Hematopoietic multipotent progenitor cell treated with erythropoietin and hydrocortisone succinate and interleukin-3 and kit ligand, for 8 days (in vitro differentiated cells): ENCODE measurements around the gene GABBR2.
A peak's percentile ranks its signal among the peaks of the same experiment; 100 is the strongest.

Source experiments
- DNase-seq: peaks from one replicate; pipeline ENCODE4 v3.0.0-alpha.2; 2015

Gene GABBR2

GRCh38 chr9:98391406-98391805 is 317.3 kb downstream of the GABBR2 start:
- no peak for DNase-seq

- DNase-seq: no peak
These were observed 323.0 kb downstream of the GABBR2 start for GRCh38 chr9:98385751-98386150.

DNA sequence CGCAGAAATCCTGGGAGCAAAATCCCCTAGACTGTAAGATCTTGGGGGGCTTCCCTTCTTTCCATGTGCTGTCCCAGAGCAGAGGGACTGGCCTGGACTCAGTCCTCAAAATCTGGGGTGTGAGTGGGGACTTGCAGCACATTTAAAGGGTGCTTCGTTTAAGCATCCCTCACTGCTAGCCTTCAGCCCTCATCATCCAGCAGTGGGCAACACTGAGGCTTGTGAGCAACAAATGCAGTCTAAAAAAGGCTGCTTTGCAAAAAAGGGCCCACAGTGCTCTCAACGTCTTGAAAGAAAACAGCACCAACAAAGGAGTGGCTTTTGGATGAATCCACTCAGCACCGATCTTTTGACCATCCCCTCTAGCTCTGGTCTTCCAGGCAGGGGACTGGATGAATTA is 325.0 kb downstream of the GABBR2 start:
- no peak for DNase-seq

DNA sequence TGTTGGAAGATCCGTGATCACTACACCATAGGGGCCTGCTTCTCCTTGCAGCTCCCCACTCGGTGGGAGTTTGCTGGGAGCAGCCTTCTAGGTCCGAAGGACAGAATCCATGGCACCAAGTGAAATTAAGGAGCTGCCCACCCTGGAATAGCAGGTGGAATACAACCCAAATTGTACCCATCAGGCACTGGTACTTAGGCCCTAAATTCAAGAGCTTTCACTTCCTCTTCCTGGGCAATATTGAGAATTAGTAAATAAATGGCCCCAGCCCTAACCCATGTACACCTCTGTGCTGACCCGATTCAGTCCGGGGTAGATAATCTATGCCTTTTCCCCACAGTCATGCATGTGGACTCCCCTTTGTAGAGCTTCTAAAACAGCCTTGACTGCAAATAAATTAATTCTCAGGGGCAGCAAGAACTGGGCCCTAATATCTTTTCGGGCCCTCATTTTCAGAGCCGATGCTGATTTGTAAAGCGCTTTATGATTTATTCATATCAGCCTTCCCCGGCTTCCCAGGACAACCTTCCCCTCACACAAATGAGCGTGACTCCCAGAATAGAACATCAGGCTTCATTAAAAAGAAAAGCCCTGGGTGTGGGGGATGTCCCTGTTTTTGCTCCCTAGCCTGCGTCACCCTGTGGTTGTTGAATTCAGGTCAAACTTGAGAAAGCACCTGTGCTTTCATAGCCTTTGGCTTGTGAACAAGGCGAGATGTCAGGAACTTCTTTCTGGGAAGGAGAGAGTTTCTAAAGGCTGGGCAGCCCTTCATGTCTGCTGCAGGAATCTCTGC is 327.2 kb downstream of the GABBR2 start:
- no peak for DNase-seq

DNA sequence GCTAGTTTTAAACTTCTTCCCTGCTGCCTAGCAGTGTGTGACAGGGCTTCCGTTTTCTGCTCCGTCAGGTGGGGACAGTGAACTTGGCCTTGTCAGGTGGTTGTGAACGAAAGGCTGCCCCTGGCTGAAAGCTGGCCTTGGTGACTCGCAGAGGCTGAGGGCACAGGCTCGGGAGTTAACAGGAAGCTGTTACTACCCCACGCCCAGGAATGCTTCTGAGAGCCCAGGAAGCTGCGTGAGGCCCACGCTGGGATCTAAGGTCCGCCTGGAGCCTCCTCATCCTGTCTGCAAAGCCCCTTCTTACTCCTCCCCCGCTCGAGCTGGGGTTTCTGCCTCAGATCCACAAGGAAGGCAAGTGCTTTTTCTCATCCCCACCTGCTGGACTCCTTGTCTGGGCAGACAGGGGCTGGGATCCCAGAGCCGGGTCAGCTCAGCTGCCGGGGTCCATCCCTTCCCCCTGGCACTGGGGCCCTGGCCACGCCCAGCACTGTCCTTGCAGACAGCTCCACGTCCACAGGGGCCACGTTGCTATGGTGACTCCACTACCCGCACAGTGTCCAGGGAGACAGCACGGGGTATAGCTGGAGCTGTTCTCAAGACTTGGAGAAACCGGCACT is 328.6 kb downstream of the GABBR2 start:
- DNase-seq: no peak

DNA sequence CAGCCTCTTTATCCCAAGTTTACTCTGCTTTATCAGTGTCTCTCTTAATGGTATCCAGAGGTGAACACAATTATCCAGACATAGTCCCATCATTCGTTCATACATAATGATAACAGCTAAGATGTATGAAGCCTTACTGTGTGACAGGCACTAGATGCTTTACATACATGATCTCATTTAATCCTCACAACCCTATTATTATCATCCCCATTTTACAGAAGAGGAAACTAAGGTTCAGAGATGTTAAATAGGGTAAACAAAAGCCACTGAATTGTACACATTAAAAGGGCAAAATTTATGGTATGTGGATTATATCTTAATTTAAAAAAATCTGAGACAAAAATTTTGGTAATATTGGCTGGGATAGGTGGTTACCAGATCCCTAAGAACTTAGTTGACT is 329.2 kb downstream of the GABBR2 start:
- no peak for DNase-seq

GRCh38 chr9:98378794-98379193 is 329.9 kb downstream of the GABBR2 start:
- no peak for DNase-seq

- no peak for DNase-seq
These were observed 330.4 kb downstream of the GABBR2 start for GRCh38 chr9:98378206-98378780.

GRCh38 chr9:98375138-98375726 is 333.5 kb downstream of the GABBR2 start:
- no peak for DNase-seq

DNA sequence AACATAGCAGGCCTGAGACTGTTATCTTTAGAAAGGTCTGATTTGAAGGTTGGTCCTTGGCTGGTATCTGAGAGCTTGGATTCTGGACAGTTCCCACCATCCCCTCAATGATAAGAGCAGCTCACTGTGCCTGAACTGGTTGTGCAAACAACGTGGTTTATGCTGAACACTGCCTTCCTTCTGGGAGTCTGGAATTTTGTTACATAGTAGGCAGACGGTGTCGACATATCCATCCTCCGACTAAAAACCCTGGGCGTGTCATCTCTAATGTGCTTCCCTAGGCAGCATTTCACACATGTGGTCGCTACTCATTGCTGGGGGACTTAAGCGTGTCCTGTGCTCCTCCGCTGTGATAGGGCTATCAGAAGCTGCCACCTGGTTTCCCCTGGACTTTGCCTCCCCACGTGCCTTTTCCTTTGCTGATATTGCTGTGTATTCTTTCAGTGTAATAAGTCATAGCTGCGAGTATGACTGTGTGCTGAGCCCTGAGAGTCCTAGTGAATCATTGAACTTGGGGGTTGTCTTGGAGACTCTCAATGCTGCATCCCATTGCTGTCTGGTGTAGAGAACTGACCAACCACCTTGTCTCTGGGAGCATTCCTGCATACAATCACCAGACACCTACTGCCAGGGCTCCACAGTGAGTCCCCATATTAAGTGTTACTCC is 334.2 kb downstream of the GABBR2 start:
- DNase-seq: peak; percentile 52

DNA sequence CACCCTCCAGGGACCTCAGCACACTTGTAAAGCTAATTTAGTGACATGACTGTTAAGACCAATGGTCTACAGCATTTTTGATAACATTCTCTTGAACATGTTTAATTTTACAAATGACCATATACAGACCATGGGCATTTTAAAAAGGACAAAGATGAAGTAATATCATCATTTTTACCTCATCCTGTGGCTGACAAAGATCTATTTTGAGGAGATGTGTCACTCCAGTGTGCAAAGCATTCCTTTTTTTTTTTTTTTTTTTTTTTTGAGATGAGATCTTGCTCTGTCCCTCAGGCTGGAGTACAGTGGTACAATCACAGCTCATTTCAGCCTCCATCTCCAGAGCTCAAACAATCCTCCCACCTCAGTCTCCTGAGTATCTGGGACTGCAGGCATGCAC is 335.1 kb downstream of the GABBR2 start:
- no peak for DNase-seq

GRCh38 chr9:98372077-98372836 is 336.5 kb downstream of the GABBR2 start:
- DNase-seq: no peak

DNA sequence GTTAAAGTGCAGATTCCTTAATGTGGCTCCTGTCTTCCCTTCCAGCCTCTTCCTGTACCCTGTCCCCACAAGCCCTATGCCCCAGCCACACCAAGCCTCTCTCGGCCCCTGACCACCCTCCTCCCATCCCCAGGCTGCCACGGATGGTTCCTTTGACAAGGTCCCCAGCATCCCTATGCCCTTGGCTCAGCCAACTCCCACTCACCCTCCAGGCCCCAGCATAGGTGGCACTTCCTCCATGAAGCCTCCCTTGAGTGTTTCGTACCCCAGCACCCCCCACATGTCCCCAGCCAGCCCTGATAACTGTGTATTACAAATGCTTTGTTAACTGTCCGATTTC is 337.8 kb downstream of the GABBR2 start:
- no peak for DNase-seq

GRCh38 chr9:98370300-98370975 is 338.3 kb downstream of the GABBR2 start:
- DNase-seq: no peak

DNA sequence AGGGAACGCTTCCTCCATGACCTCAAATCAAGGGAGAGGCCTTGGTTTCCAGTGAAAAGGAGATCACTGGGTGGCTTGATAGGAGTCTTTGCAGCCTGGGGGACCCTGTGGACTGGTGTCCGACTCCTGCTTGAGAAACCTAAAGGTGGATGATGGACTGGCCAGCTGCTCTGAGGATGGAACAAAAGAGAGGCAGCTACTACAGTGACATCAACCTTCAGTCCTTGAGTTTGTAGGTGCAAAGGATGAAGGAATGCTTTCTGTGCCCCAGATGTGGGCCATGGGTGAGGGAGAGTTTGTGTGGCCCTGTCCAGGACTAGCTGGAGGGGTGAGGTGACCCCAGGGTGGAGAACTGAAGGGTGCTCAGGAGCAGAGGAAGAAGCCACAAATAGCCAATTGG is 338.8 kb downstream of the GABBR2 start:
- no peak for DNase-seq

DNA sequence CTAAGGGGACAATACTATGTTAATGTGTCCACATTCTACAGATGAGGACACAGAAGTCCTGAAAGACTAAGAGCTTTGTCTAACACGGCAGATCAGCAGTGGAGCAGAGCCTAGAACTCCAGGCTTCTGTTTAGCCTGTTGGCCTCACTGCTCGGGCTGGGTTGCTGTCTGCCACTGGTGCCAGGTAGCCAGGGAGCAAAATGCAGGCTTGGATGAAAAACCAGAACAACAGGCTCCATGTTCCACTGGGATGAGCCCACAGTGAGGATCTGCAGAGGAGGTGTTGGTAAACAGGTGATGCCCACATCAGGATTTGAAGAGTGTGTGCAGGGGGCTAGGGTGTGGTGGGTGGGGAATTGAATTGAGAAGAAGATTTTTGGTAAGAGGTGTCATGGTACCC is 339.3 kb downstream of the GABBR2 start:
- DNase-seq: no peak

GRCh38 chr9:98369066-98369425 is 339.7 kb downstream of the GABBR2 start:
- no peak for DNase-seq

GRCh38 chr9:98368366-98369065 is 340.2 kb downstream of the GABBR2 start:
- DNase-seq: no peak

GRCh38 chr9:98367923-98368322 is 340.8 kb downstream of the GABBR2 start:
- DNase-seq: no peak

DNA sequence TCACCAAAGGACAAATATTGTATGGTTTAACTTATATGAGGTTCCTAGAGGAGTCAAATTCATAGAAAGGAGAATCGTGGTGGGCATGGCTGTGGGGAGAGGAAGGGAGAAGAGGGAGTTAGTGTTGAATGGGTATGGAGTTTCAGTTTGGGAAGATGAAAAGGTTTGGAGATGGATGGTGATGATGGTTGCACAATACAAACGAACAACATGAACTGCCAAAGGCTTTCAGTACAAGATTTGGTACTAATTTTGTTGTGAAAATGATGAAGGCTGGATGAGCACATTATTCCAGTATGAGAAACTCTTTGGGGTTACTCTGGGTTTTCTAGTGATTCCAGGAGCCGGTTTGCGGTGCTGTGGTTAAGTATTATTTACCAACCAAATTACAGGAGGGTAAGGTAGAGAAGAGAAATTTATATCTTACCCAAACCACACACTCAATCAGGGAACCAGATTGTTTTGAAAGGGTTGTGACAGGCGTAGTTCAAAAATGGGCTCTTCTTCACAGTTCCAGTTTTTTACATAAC is 341.3 kb downstream of the GABBR2 start:
- DNase-seq: no peak

DNA sequence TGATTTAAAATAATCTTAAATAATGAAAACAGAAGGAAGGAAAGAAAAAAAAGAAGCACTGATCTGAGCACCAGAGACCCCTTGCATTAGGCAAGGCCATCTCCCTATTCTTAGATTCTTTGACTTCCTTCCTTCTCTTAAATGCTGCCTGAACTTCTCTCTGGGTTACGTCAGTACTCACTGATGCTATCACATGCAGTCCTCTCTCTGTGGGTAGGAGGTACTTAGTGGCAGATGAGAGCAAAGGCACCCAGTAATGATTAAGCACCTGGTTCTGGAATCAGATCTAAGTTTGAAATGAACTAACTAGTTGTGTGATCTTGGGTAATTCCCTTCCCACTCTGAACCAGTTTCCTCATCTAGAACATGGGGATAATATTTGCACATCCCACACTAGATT is 343.0 kb downstream of the GABBR2 start:
- no peak for DNase-seq
